Fibroblast of gingiva (primary cell): ENCODE results near the gene RNF227.

Experiments used
- DNase-seq: peaks from one replicate; pipeline ENCODE4 v3.0.0-alpha.2; 2011; ENCODE audit warnings: low read depth

Gene RNF227

DNA sequence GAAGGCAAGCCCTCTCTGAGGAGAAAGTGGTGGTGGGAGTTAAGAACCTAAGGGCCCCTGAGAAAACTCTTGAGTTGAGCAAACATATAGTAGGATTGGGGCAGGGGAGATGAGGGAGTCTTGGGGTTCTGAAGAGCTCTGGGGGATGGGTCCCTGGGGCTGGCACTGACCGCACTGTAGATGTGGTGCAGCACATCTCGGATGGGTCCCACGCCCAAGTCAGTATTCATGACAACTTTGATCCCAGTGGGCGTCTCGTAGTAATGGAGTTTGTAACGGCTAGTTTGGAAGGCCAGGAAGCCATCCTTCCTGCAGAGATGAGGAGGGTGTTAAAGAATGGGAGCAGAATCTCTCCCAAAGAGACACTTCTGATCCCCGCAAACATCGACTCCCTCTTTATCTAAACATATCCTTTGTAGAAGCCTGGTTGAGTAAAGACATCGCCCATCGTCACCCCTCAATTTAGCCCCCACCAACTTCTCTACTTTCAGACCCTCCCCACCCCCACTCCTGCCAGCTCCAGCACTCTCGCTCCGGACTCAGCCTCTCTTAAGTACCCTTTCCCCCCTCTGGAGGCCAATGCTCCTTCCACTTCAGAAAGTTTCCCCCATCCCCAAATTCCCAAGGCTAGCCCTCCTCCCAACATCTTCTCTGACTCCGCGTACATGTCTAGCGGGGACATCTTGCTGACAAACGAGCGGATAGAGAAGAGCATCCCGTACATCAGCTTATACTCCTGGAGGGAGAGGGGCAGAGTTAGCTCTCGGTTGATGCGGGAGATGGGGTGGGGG is 14.9 kb upstream of the RNF227 start:
- DNase-seq, result no peak

DNA sequence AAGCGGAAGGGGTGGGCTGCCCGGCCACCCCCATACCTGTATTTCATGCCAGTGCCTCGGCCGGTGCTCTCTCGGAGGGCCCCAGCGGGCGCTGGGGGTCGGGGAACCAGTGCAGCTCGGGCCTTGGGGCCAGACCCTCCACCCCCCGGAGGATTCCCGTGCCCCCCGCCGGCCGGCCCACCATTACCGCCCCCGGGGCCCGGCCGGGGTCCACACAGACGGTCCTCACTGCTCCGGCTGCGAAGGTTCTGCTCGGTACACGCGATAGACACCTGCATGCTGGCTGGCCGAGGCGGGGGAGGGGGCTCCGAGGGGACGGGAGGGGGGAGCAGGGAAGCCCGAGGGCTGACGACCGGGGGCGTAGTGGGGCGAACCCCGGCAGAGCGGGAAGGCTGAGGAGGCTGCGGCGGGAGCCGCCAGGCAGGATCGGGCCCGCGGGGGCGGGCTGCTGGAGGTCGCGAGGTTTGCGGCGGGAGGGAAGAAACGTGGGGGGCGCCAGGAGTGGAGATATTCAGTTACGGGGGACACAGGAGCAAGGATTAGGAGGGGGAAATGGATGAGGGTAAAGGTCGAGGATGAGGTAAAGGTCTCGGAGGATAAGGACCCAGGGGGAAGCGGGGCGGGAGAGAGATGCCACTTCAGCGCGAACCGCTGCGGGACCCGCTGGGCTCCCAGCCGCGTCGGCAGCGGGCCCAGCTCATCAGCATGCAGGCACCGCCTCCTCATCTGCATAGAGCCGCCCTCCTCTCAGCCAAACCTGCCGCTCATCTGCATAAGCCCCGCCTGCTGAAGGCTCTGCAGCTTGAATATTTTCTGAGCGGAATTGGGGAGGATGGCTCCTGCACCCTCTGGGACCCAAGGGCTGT is 13.3 kb upstream of the RNF227 start, which contains the start of gene KCNAB3:
Gene KCNAB3 (minus strand): TSS at position 699 of the 866 bp plus-strand sequence. CDS start 421 bp downstream, at position 278.
- peak; percentile 70 for DNase-seq

DNA sequence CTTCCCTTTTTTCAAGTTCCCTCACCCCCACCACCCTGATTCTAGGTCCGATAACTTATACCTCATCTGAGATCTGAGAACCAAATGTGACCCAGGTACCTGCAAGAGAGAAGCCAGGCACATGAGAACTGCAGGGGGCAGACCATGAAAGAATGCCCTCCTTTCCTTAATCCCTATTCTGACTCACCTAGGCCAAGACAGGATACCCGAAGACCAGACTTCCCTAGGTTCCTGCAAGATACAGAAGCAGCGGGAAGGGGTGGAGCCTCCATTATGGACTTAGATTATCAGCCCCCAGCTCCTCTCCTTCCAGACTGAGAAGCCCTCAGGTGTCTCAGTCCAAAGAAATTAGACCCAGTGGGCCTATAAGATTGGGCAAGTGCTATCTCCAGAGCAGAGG is 11.5 kb upstream of the RNF227 start:
- DNase-seq, result no peak

DNA sequence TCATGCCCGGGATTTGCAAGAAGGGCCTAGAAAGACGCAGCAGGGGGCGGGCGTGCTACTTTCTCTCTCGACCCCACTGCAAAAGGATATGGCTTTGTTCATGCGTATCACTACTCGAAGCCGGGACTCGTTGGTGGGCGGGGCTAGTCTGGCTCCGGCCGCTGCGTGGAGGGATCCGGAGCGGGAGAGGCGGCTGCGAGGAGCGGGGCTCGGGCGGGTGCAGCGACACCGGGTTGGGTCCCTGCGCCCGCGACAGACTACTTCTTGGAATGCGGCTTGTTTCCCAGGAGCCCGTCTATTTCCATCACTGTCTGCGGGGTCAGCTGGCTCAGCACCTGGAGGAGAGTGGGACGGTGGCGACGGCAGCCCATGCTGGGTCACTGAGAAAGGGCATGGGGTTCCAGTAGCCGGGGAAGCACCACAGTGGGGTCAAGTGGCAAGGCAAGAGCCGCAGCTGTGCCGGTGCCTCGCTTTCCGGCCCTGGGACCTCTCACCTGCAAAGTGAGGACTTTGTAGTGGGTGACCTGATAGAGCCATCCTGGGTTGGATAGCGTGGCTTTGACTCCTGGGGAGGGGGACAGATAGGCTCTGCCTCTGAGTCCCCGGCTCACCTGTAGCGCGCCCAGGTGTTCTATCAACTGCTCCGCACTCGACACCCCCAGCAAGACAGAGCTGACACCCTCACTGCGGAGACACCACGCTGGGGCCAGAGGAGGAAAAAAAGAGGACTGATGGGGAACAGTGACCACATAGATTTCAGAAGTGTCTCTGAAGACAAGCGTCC is 6.9 kb upstream of the RNF227 start:
- DNase-seq, result peak; percentile 82

DNA sequence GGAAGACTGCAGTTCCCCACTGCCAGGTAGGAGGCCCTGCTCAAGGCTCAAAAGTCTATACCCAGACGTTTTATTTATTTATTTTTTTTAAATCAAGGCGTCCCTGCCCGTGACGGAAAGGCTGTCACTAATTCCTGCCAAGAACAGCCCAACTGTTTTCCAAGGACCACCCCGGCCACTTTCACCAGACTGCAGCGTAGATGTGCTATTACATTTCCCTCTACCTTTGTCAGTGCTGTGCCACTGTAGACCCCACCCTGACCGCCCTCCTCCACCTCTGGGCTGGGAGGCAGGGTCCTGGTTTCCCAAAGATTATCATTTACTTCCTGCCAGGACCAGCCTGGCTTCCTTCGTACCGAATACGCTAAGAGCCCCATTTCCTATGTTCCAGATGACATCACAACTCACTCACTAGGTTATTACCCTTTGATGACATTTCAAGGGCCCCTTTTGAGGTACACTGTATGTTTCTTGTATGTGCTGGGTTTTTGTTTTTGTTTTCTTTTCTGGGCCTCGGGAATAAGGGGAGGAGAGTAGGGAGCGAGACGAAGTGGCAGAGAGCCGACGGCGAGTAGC is 6.3 kb upstream of the RNF227 start:
- DNase-seq, result no peak

DNA sequence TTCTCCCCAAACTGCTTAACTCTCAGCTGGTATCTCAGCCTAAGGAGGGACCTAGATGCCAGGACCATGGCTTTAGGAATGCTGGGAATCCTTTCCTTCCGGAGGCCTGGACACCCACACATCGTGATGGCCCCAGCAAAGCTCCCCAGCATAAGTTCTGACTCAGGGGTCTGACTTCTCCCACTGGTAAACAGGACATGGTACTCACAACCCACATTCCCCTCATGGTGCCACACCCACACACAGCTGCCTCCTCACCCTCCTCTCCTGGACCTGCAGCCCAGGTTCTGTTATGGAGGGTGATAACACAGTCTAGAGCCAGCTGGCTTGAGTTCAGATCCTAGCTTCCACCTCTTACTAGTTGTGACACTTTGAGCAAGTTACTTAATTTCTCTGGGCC is 719 bp upstream of the RNF227 start:
- DNase-seq, result no peak

DNA sequence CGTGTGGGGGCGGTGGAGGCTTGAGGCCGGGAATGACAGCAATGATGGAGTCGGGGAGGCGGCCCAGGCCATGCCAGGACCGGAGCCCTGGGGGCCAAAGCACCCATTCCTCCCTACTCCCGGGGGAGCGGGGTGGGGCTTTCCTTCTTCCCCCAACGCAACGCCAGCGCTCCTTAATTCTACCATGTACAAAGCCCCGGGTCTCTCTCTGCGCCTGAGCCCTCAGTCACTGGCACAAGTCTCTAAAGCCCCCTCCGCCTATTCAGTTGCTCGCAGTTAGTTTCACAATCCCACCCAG is 245 bp upstream of the RNF227 start:
- DNase-seq, result no peak

DNA sequence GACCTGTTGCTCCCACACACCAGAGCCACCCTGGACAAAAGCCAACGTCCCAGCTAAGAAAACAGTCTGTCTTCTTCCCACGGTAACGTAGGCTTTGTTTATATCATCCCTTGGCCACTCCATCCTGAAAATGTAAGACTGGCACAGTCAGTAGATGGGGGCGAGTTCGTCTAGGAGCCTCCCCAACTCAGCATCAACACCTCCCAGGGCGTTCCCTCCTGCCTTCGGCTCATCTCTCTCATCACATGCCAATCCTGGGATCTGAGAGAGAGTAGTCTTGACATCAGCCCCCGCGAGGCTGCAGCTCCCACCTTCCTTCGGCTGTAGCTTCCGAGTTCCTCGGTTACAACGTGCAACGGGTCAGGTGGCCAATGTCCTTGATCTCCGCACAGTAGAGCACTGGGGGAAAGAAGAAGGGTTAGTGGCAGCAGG is 894 bp downstream of the RNF227 start:
- DNase-seq, result peak; percentile 26

DNA sequence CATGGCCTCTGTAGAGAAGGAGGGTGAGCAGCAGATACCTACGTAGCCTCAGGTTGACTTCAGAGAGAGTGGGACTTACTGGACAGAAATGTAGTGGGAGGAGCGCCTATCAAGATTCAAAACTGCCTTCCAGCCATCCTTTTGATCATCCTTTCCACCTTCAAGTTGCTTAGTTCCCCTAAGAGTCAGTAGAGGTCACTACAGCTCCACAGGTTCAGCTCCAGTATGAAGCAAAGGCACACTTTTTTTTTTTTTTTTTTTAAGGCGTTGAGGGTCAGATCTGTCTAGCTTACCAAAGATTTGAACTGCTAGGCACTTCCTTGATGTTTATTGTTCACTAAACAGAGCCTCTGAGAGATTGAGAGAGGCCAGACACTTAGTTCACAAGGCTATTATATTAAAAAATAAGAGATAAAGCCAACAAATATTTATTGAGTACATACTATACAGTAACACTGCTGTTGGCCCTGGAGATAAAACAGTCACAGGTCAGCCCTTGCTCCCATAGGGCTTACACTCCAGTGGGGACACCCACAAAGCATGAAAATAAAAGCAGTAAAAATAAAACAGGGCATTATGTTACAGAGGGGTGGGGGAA is 3.1 kb downstream of the RNF227 start:
- DNase-seq, result peak; percentile 69

DNA sequence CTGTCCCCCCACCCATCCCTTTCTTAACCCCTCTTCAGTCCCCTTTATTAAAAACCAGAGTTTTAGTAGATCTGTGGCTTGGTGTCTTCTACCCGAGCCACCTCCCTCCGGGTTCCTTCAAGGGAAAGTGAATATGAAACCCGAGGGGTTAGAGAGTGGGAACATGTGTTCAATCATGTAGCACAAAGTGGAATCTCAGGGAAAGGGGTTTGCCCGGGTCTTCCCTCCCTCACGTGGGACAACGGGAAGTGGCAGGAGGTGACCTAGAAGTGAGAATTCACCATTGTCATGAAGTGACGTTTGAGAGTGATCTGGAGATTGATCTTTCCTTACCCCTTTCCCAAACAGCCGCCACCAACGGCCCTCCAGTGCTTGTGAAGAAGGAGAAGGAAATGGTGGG is 5.0 kb downstream of the RNF227 start:
- DNase-seq, result no peak

DNA sequence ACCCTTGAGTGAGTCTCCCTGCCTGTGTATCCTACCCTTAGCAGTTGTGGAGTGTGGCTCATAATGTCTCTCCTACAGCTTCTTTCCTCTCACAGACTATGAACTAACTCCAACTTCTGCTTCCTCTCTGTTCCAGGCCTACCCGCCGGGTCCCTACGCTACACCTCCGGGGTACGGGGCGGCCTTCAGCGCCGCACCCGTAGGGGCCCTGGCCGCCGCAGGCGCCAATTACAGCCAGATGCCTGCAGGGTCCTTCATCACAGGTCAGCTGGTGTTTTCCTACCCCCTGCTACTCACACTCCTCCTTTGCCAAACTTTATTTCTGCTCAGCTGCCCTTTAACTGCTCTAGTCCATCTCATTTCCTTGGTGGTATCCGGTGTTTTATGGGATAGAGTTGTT is 5.4 kb downstream of the RNF227 start:
- no peak for DNase-seq

DNA sequence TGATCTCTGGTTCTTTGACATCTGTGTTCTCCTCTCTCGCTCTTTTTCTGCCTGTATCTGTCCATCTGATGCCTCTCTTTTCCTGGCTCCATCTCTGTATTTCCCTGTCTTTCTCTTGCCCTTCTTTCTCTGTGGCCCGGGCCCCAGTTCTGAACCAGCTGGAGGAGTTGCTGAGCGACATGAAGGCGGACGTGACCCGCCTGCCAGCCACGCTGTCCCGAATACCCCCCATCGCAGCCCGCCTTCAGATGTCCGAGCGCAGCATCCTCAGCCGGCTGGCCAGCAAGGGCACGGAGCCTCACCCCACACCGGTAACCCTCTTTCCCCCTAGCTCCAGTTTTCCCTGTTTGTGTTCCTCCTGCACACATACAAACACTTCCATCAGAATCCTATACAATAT is 5.8 kb downstream of the RNF227 start:
- DNase-seq, result no peak

DNA sequence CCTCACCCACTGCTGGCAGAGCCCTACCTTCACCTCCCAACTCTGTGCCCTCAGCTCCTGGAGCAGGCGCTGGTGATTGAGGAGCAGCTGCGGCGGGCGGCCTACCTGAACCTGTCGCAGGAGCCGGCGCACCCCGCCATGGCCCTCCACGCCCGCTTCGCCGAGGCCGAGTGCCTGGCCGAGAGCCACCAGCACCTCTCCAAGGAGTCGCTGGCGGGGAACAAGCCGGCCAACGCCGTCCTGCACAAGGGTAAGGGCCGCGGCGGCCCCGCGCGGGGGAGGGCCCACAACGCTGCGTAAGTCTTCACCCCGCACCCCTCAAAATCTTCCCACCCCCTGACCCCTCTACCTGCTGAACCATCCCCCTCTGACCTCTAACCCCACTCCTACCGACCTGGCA is 7.0 kb downstream of the RNF227 start:
- DNase-seq, result no peak

DNA sequence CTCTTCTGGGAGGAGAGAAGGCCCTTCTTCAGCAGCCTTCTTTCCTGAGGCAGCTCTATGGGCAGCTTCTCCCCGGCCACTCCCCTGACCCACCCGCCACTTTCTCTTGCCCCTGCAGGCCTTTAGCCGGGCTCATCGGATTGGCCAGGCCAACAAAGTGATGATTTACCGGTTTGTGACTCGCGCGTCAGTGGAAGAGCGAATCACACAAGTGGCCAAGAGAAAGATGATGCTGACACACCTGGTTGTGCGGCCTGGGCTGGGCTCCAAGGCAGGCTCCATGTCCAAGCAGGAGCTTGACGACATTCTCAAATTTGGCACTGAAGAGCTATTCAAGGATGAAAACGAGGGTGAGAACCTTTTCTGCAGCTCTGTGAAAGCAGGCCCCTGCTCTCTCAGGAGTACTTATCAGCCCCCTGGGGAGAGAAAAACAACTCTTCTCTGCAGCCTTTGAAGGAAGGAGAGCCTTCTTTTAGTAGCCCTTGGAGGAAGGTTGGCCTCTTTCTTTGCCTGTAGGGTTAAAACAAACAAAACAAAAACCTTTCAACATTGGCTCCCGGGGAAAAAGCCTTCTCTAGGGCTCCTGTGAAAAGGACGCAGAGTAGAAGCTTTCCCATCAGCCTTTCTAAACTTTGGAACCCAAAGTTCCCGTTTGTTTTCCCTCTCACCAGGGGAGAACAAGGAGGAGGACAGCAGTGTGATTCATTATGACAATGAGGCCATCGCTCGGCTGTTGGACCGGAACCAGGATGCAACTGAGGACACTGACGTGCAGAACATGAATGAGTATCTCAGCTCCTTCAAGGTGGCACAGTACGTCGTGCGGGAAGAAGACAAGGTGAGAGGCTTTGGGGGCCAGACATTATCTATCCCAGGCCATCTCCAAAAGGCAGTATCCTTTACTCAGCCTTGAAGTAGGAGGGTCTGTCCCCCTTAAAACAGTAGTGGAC is 12.7 kb downstream of the RNF227 start:
- no peak for DNase-seq

DNA sequence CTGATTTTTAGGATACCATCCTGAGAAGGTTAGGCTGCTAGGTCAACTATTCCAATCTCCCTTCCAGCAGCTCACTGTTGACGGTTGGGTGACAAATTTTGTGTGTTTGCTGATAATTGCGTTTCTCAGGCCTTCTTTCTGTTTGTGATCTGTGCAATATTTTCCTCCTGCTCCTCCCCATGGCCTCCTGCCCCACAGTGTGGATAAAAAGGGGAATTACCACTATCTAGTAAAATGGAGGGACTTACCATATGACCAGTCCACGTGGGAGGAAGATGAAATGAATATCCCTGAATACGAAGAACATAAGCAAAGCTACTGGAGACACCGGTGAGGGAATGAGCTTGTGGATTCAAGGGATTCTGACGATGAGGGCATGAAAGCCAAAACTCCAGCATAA is 18.3 kb downstream of the RNF227 start:
- DNase-seq, result peak; percentile 74

DNA sequence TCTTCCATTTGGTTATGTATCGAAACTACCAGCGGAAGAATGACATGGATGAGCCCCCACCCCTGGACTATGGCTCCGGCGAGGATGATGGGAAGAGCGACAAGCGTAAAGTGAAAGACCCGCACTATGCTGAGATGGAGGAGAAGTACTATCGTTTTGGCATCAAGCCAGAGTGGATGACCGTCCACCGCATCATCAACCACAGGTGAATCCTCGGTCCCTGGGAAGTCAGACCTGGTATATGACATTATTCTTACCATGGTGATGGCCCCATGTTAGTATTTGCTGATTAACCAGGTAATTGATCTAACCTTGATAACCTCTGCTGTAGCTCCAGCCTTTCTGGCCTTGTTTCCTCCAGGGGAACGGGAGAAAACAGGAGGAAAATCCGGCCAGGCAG is 19.0 kb downstream of the RNF227 start:
- DNase-seq, result no peak

DNA sequence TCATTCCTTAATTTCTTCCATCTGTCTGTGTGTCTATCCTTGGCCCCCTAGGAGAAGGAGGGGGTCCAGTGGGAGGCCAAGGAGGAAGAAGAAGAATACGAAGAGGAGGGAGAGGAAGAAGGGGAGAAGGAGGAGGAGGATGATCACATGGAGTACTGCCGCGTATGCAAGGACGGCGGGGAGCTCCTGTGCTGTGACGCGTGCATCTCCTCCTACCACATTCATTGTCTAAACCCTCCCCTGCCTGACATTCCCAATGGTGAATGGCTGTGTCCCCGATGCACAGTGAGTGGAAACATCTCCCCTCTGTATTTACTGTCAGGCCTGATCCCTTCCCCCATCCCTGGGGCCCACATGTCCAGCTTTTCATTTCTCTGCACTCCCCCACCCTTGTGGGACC is 21.2 kb downstream of the RNF227 start:
- no peak for DNase-seq

DNA sequence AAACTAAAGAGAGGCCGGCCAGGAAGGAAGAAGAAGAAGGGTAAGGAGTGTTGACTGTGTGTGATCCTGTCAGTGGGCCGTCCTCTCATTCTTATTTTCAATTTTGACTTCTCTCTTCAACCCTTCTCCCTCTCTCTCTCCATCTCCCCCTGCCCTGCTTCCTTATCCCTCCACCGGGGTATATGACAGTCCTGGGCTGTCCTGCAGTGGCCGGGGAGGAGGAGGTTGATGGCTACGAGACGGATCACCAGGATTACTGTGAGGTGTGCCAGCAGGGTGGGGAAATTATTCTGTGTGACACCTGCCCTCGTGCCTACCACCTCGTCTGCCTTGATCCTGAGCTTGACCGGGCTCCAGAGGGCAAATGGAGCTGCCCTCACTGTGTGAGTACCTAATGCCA is 21.9 kb downstream of the RNF227 start:
- no peak for DNase-seq

DNA sequence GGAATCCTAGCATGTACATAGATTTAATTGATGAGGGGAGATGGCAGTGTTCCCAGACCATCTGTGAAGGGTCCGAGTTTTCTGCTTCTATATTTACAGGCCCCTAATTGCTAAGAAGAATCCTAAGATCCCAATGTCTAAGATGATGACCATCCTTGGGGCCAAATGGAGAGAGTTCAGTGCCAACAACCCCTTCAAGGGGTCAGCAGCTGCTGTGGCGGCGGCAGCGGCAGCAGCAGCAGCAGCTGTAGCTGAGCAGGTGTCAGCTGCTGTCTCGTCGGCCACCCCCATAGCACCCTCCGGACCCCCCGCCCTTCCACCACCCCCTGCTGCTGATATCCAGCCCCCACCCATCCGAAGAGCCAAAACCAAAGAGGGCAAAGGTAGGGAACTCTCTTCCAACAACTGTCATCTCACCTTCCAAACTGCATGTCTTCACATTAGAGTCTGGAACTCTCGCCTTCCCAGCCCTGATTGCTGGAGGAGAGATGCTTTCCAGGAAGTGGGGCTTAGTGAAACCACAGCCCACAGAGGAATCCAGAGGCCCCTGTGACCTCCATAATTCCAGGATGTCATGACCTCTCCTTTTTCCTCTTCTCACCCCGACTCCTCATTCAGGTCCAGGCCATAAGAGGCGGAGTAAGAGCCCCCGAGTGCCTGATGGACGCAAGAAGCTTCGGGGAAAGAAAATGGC is 22.8 kb downstream of the RNF227 start:
- DNase-seq, result no peak
